ENCODE results near the gene LRRC36. TPM values are rescaled to one million over a fixed set of nuclear protein-coding genes. Genes with fewer than 3 reads are reported as not detected.
A peak's percentile ranks its signal among the peaks of the same experiment; 100 is the strongest.

The LRRC36 gene
- total and polyA plus RNA-seq, 2 experiments from 2014 or later = 1.2 TPM; not detected in 1

GRCh38 chr16:67294938-67295361 is 31.7 kb upstream of the LRRC36 start:
- no peak overlapping the region for H3K27ac Mint-ChIP-seq

More at GRCh38 chr16:67294938-67295361, 31.7 kb upstream of the LRRC36 start:
- Mint-ChIP-seq H3K4me1 (peaks cover 6% of the 10 kb centered on the region), H3K9me3 (no peaks in the 10 kb centered on the region), H3K4me3 (no peak overlapping the region), H3K36me3 (ENCODE audit: low read depth) (no peaks in the 10 kb centered on the region; the same call in 2 of the 3 replicates), H3K27me3 (ENCODE audit: insufficient read depth, low read depth, poor library complexity) (peaks cover 7% of the 10 kb centered on the region)
- Histone ChIP-seq H3K4me3 (no peak overlapping the region), H3F3A (replicated peaks; ENCODE audit: low read depth) (no peaks in the 10 kb centered on the region), H3K79me2 (replicated peaks; ENCODE audit: insufficient read depth) (no peaks in the 10 kb centered on the region), H3K9me2 (ENCODE audit: insufficient read depth) (no peaks in the 10 kb centered on the region), H3K4me1 (ENCODE audit: insufficient read depth) (no peaks in the 10 kb centered on the region), H3K27ac (ENCODE audit: low read depth) (no peak overlapping the region), H3K36me3 (ENCODE audit: insufficient read depth) (no peaks in the 10 kb centered on the region), H3K27me3 (ENCODE audit: insufficient read depth) (no peaks in the 10 kb centered on the region), H2AFZ (no peak overlapping the region), H4K20me1 (replicated peaks; ENCODE audit: insufficient read depth) (no peaks in the 10 kb centered on the region), H3K4me2 (no peak overlapping the region)
- DNase-seq (ENCODE audit: low spot score) (no peak), ATAC-seq (peak; percentile 58)
- TF ChIP-seq POLR2AphosphoS5 (IDR thresholded peaks at IDR 0.05; ENCODE audit: low read depth) (no peak), CTCF (conservative IDR thresholded peaks at IDR 0.05; ENCODE audit: low read depth in 2 of 2) (no peak), ZNF114 (CRISPR knock-in tag; IDR thresholded peaks at IDR 0.05) (no peak), REST (IDR thresholded peaks at IDR 0.05; ENCODE audit: unreplicated experiment) (no peak), CREB1 (CRISPR knock-in tag; IDR thresholded peaks at IDR 0.05; ENCODE audit: low read depth) (no peak), ETS1 (IDR thresholded peaks at IDR 0.05) (no peak), ZNF462 (CRISPR knock-in tag; IDR thresholded peaks at IDR 0.05) (no peak), NANOG (IDR thresholded peaks at IDR 0.05; ENCODE audit: borderline replicate concordance) (no peak), JUNB (IDR thresholded peaks at IDR 0.05; ENCODE audit: unreplicated experiment) (no peak), EZH2 (IDR thresholded peaks at IDR 0.05; ENCODE audit: low read depth, unreplicated experiment) (no peak), STAT1 (IDR thresholded peaks at IDR 0.05; ENCODE audit: unreplicated experiment) (no peak), EZH2phosphoT487 (IDR thresholded peaks at IDR 0.05; ENCODE audit: unreplicated experiment) (no peak)
